Measurements from ENCODE around the gene IARS2. TPM values are rescaled to one million over a fixed set of nuclear protein-coding genes. Genes with fewer than 3 reads are reported as not detected.
A peak's percentile ranks its signal among the peaks of the same experiment; 100 is the strongest.

Gene IARS2
- 66.3 and 71.8 TPM in 2 replicates for total RNA-seq

GRCh38 chr1:220094016-220094911 lies at the start of gene IARS2:
Gene IARS2, plus strand, starts transcription at chr1:220094132. Its CDS starts 85 bp downstream, at chr1:220094217.
- DNase-seq (ENCODE audit: low read depth) = peak; percentile 38
- TF ChIP-seq CTCF (IDR thresholded peaks at IDR 0.05; ENCODE audit: insufficient read depth, low read length, poor library complexity, severe bottlenecking) = no peak
- H3K27me3 ChIP-seq (ENCODE audit: control insufficient read depth, insufficient read depth, low read length) = no peaks in the 10 kb centered on the region

GRCh38 chr1:220044678-220045355 lies 49.1 kb upstream of the IARS2 start:
- Histone ChIP-seq H3K4me3 (ENCODE audit: low read depth, low read length) (peak overlapping the region; percentile 99), H3K27me3 (ENCODE audit: control insufficient read depth, insufficient read depth, low read length) (no peaks in the 10 kb centered on the region), H3K36me3 (ENCODE audit: control insufficient read depth, insufficient read depth, low read length) (no peaks in the 10 kb centered on the region)
- DNase-seq (ENCODE audit: low read depth) = no peak
- TF ChIP-seq CTCF (IDR thresholded peaks at IDR 0.05; ENCODE audit: insufficient read depth, low read length, poor library complexity, severe bottlenecking) = no peak

More at GRCh38 chr1:220094016-220094911, at the start of gene IARS2:
- H3K36me3 ChIP-seq (ENCODE audit: control insufficient read depth, insufficient read depth, low read length) = no peaks in the 10 kb centered on the region
- peak within 1 kb of the TSS; percentile 95 for H3K4me3 ChIP-seq (ENCODE audit: low read depth, low read length)

- Histone ChIP-seq H3K27me3 (ENCODE audit: control insufficient read depth, insufficient read depth, low read length) (no peaks in the 10 kb centered on the region), H3K36me3 (ENCODE audit: control insufficient read depth, insufficient read depth, low read length) (no peaks in the 10 kb centered on the region), H3K4me3 (ENCODE audit: low read depth, low read length) (peak overlapping the region; percentile 99)
- DNase-seq (ENCODE audit: low read depth) = no peak
- TF ChIP-seq CTCF (IDR thresholded peaks at IDR 0.05; ENCODE audit: insufficient read depth, low read length, poor library complexity, severe bottlenecking) = no peak
Observed at GRCh38 chr1:220045356-220046051, 48.4 kb upstream of the IARS2 start.

- DNase-seq (ENCODE audit: low read depth) = peak; percentile 95
- Histone ChIP-seq H3K36me3 (ENCODE audit: control insufficient read depth, insufficient read depth, low read length) (no peaks in the 10 kb centered on the region), H3K4me3 (ENCODE audit: low read depth, low read length) (peak within 1 kb of the TSS; percentile 99), H3K27me3 (ENCODE audit: control insufficient read depth, insufficient read depth, low read length) (no peaks in the 10 kb centered on the region)
- peak; percentile 53 for TF ChIP-seq CTCF (IDR thresholded peaks at IDR 0.05; ENCODE audit: insufficient read depth, low read length, poor library complexity, severe bottlenecking)
Observed at GRCh38 chr1:220046052-220046930, 47.6 kb upstream of the IARS2 start, which contains the start of gene EPRS1. Gene EPRS1, minus strand, starts transcription at chr1:220046505. Its CDS starts 117 bp downstream, at chr1:220046388.

GRCh38 chr1:220056374-220056773 lies 37.6 kb upstream of the IARS2 start:
- no peak overlapping the region for H3K4me3 ChIP-seq (ENCODE audit: low read depth, low read length)
- no peaks in the 10 kb centered on the region for H3K36me3 ChIP-seq (ENCODE audit: control insufficient read depth, insufficient read depth, low read length)
- no peaks in the 10 kb centered on the region for H3K27me3 ChIP-seq (ENCODE audit: control insufficient read depth, insufficient read depth, low read length)
- DNase-seq (ENCODE audit: low read depth) = no peak
- no peak for TF ChIP-seq CTCF (IDR thresholded peaks at IDR 0.05; ENCODE audit: insufficient read depth, low read length, poor library complexity, severe bottlenecking)
